ENCODE results near the gene CDCA4.
A peak's percentile ranks its signal among the peaks of the same experiment; 100 is the strongest.
"Not testable (repeated sequence)": the region's sequence is repeated elsewhere in the genome, so short reads cannot be mapped to it uniquely, and the experiment has no call there.

Gene CDCA4

GRCh38 chr14:105056303-105056831, 35.5 kb upstream of the CDCA4 start:
- DNase-seq: no peak

- no peak for DNase-seq
Measured at GRCh38 chr14:105055736-105056302, 34.9 kb upstream of the CDCA4 start.

- no peak for DNase-seq
Measured at GRCh38 chr14:105055334-105055733, 34.5 kb upstream of the CDCA4 start.

DNA sequence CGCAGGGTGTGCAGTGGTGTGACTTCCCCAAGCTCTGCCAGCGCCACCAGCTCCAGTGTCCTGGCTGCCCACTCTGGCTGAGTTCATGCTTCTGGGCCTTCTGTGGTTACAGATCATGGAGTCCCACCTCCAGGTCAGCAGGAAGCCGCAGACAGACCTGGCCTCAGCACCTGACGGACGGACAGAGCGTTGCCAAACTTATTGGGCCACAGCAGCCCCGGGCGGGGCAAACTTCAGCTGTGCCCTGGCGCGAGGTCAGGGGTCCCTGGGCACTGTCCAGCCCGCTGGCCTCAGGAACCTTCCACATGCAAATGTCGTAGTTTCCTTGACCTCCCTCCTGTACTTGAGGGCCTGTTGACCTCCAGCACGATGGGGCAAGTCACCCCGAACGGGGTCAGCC, 33.1 kb upstream of the CDCA4 start:
- no peak for DNase-seq

- DNase-seq: no peak
Measured at GRCh38 chr14:105053421-105053820, 32.5 kb upstream of the CDCA4 start.

DNA sequence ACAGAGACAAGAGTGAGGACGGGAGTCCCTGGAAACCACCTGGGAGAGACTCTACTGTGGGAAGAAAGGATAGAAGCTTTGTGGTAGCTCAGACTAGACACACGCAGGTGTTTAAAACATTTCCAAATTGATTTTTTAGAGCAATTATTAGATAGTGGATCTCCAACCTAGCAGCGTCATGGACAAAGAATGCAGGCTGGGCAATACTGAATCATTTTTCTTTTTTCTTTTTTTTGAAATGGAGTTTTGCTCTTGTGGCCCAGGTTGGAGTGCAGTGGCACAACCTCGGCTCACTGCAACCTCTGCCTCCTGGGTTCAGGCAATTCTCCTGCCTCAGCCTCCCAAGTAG, 31.2 kb upstream of the CDCA4 start:
- DNase-seq: no peak

DNA sequence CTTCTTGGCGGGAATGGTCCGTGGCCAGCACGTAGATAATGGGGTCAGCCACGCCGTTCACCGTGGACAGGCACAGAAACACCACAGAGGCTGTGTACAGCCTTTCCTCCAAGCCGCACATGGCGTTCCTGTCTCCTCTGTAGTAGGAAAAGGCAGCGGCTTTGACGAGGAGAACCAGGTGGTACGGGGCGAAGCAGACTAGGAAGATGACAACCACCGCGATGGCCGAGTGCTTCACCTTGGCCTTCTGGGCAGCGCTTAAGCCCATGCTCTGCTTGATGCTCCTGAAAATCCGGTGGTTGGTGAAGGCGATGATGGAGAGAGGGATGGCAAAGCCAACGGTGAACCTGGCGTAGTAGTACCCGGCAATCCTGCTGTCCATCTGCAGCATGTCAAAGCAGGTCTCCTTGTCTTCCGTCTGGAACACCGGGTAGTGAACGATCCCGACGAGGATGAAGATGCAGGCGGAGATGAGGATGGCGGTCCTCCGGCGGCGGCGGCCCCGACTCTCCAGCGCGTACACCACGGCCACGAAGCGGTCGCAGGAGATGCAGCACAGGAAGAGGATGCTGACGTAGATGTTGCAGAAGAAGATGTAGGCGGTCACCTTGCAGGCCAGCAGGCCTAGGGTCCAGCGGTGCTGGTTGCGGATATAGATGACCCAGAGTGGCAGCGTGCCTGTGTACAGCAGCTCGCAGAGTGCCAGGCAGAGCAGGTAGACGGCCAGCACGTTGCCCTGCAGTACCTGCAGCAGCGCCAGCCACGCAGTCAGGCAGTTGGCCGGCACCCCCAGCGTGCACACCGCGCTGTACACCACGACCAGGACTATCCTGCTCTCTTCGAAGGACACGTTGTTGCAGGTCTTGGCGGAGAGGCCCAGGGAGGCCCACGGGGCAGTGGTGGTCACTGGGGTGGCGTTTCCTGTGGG, 30.6 kb upstream of the CDCA4 start:
- no peak for DNase-seq

- no peak for DNase-seq
Measured at GRCh38 chr14:105050551-105050897, 29.6 kb upstream of the CDCA4 start.

GRCh38 chr14:105049753-105050550, 29.1 kb upstream of the CDCA4 start:
- DNase-seq: no peak

- peak; percentile 39 for DNase-seq
Measured at GRCh38 chr14:105047283-105048016, 26.6 kb upstream of the CDCA4 start.

- no peak for DNase-seq
Measured at GRCh38 chr14:105046891-105047282, 26.0 kb upstream of the CDCA4 start.

DNA sequence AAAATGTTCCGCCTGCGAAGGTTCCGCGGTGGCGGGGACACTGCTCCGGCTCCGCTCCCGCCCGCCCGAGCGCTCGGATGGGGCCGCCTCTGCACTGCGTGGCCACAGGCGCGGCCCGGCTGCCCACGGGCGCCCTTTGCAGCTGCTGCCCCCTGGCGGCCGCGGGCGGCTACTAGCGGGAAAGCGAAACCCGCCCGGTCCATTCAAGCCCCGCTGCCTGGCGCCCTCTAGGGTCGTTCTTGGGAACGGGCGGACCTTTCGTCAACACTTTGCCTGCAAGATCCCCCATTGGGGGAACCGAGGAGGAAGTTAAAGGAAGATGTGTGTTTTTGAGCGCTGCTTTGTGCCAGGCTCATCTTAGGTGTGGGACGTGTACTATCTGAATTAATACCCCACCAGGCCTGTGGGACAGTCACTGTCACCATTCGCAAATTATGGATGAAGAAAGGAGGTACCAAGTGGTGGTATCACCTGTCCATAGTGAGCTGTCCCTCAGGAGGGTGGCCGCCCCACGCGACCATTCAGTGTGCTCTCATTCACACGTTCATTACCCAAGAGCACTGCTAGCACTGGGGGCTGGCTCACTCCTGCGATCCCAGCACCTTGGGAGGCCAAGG, 24.9 kb upstream of the CDCA4 start:
- peak; percentile 96 for DNase-seq

GRCh38 chr14:105043641-105044040, 22.8 kb upstream of the CDCA4 start:
- DNase-seq: no peak

DNA sequence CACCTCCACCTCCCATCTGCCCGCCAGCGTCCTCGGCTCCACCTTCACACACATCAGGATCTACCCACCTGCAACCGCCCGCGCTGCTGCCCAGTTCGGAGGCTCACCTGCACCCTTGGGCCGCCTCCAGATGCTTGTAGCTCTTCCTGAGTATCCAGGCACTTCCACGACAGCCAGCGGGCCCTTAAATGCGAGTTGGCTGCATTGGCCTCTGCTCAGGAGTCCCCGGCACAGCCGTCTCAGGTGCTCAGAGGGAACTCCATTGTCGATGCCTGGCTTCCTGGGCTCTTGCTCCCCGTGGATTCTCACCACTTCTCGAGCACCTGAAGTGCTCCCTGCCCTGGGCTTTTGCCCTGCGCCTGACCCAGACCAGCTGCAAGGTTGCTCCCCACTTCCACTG, 21.9 kb upstream of the CDCA4 start:
- no peak for DNase-seq

DNA sequence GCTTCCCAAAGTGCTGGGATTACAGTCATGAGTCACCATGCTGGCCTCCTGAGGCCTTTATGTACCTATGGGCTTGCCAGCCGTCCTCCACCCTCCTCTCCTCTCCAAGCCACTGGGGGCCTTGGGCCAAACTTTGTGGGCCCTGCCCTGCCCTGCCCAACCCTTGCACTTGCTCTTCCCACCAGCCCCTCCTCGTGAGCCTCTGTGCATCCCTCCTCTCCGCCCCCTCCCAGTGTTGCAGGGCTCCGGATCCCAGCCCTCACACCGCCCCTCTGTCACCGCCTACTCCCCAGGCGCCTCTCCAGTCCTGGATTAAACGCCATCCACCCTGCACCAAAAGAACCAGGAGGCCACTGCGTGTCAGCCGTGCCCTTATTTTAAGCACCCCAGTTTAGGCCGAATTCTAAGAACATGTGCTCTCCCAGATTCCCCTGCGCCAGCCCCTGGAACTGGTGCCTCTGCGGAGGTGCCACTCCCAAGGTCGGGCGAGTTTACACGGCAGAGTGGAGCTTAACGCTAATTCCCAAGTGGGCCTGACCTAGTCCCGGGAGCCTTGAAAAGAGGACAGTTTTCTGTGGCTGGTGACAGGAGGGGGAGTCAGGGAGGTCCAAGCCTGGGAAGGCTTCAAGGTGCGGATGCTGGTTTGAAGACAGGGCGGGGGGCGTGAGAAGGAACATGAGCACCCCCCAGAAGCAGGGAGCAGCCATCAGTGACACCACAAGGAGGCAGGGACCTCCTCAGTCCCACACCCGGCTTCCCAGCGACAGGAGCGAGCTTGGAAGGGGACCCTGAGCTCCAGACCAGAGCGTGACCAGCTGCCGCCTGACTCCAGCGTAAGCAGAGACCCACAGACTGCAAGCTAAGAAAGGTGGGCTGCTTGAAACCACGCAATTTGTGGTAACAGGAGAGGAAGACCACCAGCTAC, 21.2 kb upstream of the CDCA4 start:
- no peak for DNase-seq

- DNase-seq: no peak
Measured at GRCh38 chr14:105039458-105040205, 18.7 kb upstream of the CDCA4 start.

DNA sequence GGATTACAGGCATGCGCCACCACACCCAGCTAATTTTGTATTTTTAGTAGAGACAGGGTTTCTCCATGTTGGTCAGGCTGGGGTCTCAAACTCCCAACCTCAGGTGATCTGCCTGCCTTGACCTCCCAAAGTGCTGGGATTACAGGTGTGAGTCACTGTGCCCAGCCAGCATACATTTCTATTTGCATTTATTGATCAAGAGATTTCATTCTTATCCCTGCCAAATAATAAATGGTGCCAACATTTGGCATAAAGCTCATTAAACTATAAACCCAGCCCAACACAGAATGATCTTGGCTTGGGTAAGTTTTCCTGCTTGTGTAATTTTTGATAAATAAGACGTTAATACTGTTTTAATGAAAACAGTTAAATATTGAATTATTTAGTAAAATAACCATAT, 14.7 kb upstream of the CDCA4 start:
- not testable (repeated sequence) for DNase-seq

DNA sequence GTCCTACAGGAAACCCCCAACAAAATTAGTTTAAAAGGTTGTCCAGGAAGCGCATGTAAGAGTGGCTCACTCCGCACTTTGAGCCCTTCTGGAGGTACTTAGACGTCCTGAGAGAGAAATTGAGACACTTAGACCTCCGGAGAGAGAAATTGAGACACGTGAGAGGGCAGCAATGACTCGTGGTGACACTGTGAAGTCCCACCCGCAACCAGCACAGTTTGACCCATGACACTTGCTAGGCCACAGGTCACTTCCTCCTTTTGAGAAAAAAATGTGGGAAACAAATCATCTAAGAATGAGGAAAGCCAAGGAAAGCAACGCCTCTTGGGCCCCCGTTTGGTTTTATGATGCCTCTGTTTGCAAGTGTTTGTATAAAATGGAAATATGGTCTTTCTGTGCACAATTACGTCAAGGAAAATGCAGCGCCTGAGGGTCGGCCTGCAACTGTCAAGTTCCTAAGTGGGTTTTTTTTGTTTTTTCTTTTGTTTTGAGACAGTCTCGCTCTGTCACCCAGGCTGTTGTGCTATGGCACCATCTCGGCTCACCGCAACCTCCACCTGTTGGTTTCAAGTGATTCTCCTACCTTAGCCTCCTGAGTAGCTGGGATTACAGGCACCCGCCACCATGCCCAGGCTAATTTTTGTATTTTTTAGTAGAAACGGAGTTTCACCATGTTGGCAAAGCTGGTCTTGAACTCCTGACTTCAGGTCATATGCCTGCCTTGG, 13.6 kb upstream of the CDCA4 start:
- DNase-seq: no peak

- not testable (repeated sequence) for DNase-seq
Measured at GRCh38 chr14:105033412-105033900, 12.6 kb upstream of the CDCA4 start.
